Left lung (tissue), 10 donors: ENCODE measurements around the gene FADS6. TPM values are rescaled to one million over a fixed set of nuclear protein-coding genes. Genes with fewer than 3 reads are reported as not detected.
"Not testable (repeated sequence)": the region's sequence is repeated elsewhere in the genome, so short reads cannot be mapped to it uniquely, and the experiment has no call there.

Source experiments
- ATAC-seq: fragments of 200-7000 bp; cut with Tn5 transposase; one replicate; pipeline ENCODE4 v1.9.1; 2020; ENCODE audit warnings: moderate library complexity
- DNase-seq, 4 donors: peaks; one replicate each; pipeline ENCODE4 v3.0.0-alpha.2; 2013 to 2020
- H3K27ac ChIP-seq, 2 donors: fragments of 200-600 bp; sonication (generic) in 1 of 2; one replicate each; pipeline versions ENCODE4 v1.5.0 to v1.8.0; 2020 to 2021
- H3K27me3 ChIP-seq, 2 donors: fragments of 200-600 bp; sonication (generic) in 1 of 2; one replicate each; pipeline versions ENCODE4 v1.5.0 to v1.8.0; 2020 to 2021
- H3K36me3 ChIP-seq, 2 donors: fragments of 200-600 bp; sonication (generic) in 1 of 2; one replicate each; pipeline versions ENCODE4 v1.5.0 to v1.8.0; 2020 to 2021
- H3K4me1 ChIP-seq, 2 donors: fragments of 200-600 bp; one replicate each; pipeline ENCODE4 v1.8.0; 2021
- H3K4me3 ChIP-seq, 2 donors: fragments of 200-600 bp; sonication (generic) in 1 of 2; one replicate each; pipeline versions ENCODE4 v1.5.0 to v1.8.0; 2020 to 2021; ENCODE audit warnings: mild to moderate bottlenecking in 1 of 2
- H3K9me3 ChIP-seq, 2 donors: fragments of 200-600 bp; sonication (generic) in 1 of 2; one replicate each; pipeline versions ENCODE4 v1.5.0 to v1.8.0; 2020 to 2021
- intact Hi-C, 2 donors: fragments of 100-400 bp; cut with DNase I; formaldehyde crosslinking; loops; one replicate each; pipeline versions ENCODE4 v1.11.2 to v1.14.2; 2022
- polyA plus RNA-seq, 6 donors: library from polyadenylated mRNA; unstranded; fragments of 120-200 nt; gene quantifications; one replicate each; pipeline ENCODE4 v1.2.1, GENCODE V29; 2013; ENCODE audit not compliant: insufficient read length in 6 of 6
- total RNA-seq, 2 donors: library from RNA; stranded (reverse); fragmentation: NEBNext Ultra II Directional; extraction: Animal tissue kit (Norgen Biotek cat#: 25700); gene quantifications; one replicate each; pipeline ENCODE4 v1.2.1, GENCODE V29; 2021
- TF ChIP-seq, protein P1 (sequence below), 2 donors: fragments of 200-600 bp; sonication (generic) in 1 of 2; IDR thresholded peaks; one replicate each; pipeline versions ENCODE4 v1.5.0 to v1.8.0; 2021; ENCODE audit warnings: antibody characterized with exemption in 2 of 2
- donor health status: DM: no; HTN: yes; CAD: no.
- donor health status: DM: no; HTN: no; CAD: no.

Gene FADS6
- total and polyA plus RNA-seq, 8 donors = 0.07 to 0.28 (median 0.15) TPM; not detected in 3

- ATAC-seq = no peak
- peaks cover 1 to 63% of the 10 kb centered on the region in 2 donors for H3K27me3 ChIP-seq
- TF ChIP-seq, protein P1, sequence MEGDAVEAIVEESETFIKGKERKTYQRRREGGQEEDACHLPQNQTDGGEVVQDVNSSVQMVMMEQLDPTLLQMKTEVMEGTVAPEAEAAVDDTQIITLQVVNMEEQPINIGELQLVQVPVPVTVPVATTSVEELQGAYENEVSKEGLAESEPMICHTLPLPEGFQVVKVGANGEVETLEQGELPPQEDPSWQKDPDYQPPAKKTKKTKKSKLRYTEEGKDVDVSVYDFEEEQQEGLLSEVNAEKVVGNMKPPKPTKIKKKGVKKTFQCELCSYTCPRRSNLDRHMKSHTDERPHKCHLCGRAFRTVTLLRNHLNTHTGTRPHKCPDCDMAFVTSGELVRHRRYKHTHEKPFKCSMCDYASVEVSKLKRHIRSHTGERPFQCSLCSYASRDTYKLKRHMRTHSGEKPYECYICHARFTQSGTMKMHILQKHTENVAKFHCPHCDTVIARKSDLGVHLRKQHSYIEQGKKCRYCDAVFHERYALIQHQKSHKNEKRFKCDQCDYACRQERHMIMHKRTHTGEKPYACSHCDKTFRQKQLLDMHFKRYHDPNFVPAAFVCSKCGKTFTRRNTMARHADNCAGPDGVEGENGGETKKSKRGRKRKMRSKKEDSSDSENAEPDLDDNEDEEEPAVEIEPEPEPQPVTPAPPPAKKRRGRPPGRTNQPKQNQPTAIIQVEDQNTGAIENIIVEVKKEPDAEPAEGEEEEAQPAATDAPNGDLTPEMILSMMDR (IDR thresholded peaks at IDR 0.05) = no peak
- no peak overlapping the region for H3K4me3 ChIP-seq
- no peak overlapping the region for H3K27ac ChIP-seq
- no peak for DNase-seq
- no peaks in the 10 kb centered on the region for H3K4me1 ChIP-seq
- H3K9me3 ChIP-seq = no peaks in the 10 kb centered on the region
- H3K36me3 ChIP-seq = no peaks in the 10 kb centered on the region
- intact Hi-C loops = no loop called here
These were observed 22.9 kb upstream of the FADS6 start for GRCh38 chr17:74916136-74916850.

DNA sequence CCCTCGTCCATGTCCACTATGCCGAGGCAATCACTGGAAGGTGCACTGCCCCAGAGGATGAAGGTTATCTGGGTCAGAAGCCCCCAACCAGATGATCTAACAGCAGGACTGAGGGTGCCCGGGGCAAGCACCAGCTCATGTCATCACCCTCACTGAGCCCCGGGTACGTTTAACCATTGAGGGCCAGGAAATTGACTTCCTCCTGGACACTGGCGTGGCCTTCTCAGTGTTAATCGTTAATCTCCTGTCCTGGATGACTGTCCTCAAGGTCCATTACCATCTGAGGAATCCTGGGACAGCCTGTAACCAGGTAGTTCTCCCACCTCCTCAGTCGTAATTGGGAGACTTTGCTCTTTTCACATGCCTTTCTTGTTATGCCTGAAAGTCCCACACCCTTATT, 18.0 kb upstream of the FADS6 start:
- not testable (repeated sequence) for H3K27ac ChIP-seq, H3K9me3 ChIP-seq
- intact Hi-C loops = loop anchor here in 1 of 2 donors (5.0 kb wide), 1 partner anchor 114 kb away; no protein-coding TSS in a partner anchor

DNA sequence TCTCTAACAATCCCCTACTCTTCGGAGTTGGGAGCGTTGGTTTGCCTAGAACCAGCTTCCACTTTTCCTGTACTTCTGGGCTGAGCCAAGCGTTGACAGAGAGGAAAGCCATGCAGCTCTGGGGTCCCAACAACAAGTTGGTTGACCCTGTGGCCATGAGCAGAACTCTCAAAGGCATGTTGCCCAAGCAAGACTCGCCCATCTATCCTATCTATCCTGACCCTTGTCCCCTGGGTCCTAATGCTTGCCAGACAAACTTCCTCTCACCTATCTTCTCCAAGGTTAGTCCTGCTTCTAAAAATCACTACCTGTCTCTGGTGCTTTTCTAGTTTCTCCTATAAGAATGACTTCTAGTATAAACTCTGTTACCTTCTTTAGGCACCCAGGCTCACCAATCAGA, 15.7 kb upstream of the FADS6 start:
- ATAC-seq, H3K9me3 ChIP-seq, H3K36me3 ChIP-seq, H3K4me1 ChIP-seq, H3K27ac ChIP-seq, DNase-seq, H3K4me3 ChIP-seq, intact Hi-C loops: not testable (repeated sequence)
- peaks cover 0 to 24% of the 10 kb centered on the region in 2 donors for H3K27me3 ChIP-seq

More for the DNA sequence above, 18.0 kb upstream of the FADS6 start:
- ATAC-seq, H3K36me3 ChIP-seq, DNase-seq, H3K4me3 ChIP-seq, H3K4me1 ChIP-seq: not testable (repeated sequence)
- H3K27me3 ChIP-seq = peaks cover 0 to 22% of the 10 kb centered on the region in 2 donors

- ATAC-seq = no peak
- Histone ChIP-seq H3K27me3 (peaks cover 0 to 45% of the 10 kb centered on the region in 2 donors), H3K4me3 (no peak overlapping the region), H3K36me3 (no peaks in the 10 kb centered on the region), H3K9me3 (no peaks in the 10 kb centered on the region), H3K27ac (no peak overlapping the region), H3K4me1 (no peaks in the 10 kb centered on the region)
- no peak for DNase-seq
- TF ChIP-seq, protein P1 (IDR thresholded peaks at IDR 0.05) = no peak
- intact Hi-C loops = no loop called here
These were observed 13.6 kb upstream of the FADS6 start for GRCh38 chr17:74907012-74907411.

DNA sequence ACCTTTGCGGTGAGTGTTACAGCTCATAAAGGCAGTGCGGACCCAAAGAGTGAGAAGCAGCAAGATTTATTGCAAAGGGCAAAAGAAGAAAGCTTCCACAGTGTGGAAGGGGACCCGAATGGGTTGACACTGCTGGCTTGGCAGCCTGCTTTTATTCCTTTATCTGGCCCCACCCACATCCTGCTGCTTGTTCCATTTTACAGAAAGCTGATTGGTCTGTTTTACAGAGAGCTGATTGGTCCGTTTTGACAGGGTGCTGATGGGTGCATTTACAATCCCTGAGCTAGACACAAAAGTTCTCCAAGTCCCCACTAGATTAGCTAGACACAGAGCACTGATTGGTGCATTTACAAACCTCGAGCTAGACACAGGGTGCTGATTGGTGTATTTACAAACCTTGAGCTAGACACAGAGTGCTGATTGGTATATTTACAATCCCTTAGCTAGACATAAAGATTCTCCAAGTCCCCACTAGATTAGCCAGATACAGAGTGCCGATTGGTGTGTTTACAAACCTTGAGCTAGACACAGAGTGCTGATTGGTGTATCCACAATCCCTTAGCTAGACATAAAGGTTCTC, 12.9 kb upstream of the FADS6 start:
- DNase-seq, ATAC-seq, H3K36me3 ChIP-seq, H3K4me3 ChIP-seq, H3K27ac ChIP-seq, H3K9me3 ChIP-seq, intact Hi-C loops, H3K4me1 ChIP-seq: not testable (repeated sequence)
- H3K27me3 ChIP-seq = peaks cover 0 to 50% of the 10 kb centered on the region in 2 donors

- Histone ChIP-seq H3K27me3 (peaks cover 0 to 54% of the 10 kb centered on the region in 2 donors), H3K4me1 (no peaks in the 10 kb centered on the region), H3K4me3 (no peak overlapping the region), H3K36me3 (no peaks in the 10 kb centered on the region), H3K9me3 (no peaks in the 10 kb centered on the region), H3K27ac (no peak overlapping the region)
- TF ChIP-seq, protein P1 (IDR thresholded peaks at IDR 0.05) = no peak
- intact Hi-C loops = no loop called here
- DNase-seq (no peak), ATAC-seq (no peak)
These were observed 11.4 kb upstream of the FADS6 start for GRCh38 chr17:74904687-74905409.
